Ascending aorta (tissue), 2 donors: Measurements from ENCODE around the gene PHF2. TPM values are rescaled to one million over a fixed set of nuclear protein-coding genes. Genes with fewer than 3 reads are reported as not detected.

ENCODE experiments used
- DNase-seq, 2 donors: peaks; one replicate each; pipeline ENCODE4 v3.0.0-alpha.2; 2019; ENCODE audit warnings: low spot score in 2 of 2
- H3K27ac ChIP-seq, 2 donors: fragments of 200-600 bp; sonication (generic); one replicate each; pipeline ENCODE4 v1.5.1; 2016 to 2017; ENCODE audit warnings: mild to moderate bottlenecking in 1 of 2
- H3K27me3 ChIP-seq: fragments of 200-600 bp; sonication (generic); one replicate; pipeline ENCODE4 v1.5.1; 2017
- H3K36me3 ChIP-seq, 2 donors: fragments of 200-600 bp; sonication (generic); one replicate each; pipeline ENCODE4 v1.5.1; 2016
- H3K4me1 ChIP-seq, 2 donors: fragments of 200-600 bp; sonication (generic); one replicate each; pipeline ENCODE4 v1.5.1; 2016 to 2017; ENCODE audit warnings: mild to moderate bottlenecking in 1 of 2
- H3K4me3 ChIP-seq, 2 donors: fragments of 200-600 bp; sonication (generic); one replicate each; pipeline ENCODE4 v1.5.1; 2016 to 2017; ENCODE audit warnings: mild to moderate bottlenecking in 1 of 2
- H3K9me3 ChIP-seq, 2 donors: fragments of 200-600 bp; sonication (generic); one replicate each; pipeline ENCODE4 v1.5.1; 2016
- CTCF ChIP-seq, 3 experiments: fragments of 200-600 bp in 2 of 3; fragments of 450-650 bp in 1 of 3; sonication (generic) in 2 of 3; IDR thresholded peaks; one replicate each; pipeline ENCODE4 v1.5.1; 2016 to 2019; ENCODE audit warnings: antibody characterized with exemption in 3 of 3, mild to moderate bottlenecking in 1 of 3, moderate library complexity in 1 of 3
- intact Hi-C: fragments of 100-400 bp; cut with DNase I; formaldehyde crosslinking; loops from one replicate; pipeline ENCODE4 v1.15.1; 2023
- total RNA-seq: library from RNA; depleted of rRNA; stranded (reverse); fragments of >200 nt; gene quantifications from one replicate; pipeline ENCODE4 v1.1.0, GENCODE V29; 2016

Gene PHF2
- total RNA-seq, 1 donor from 2014 or later = 45.1 TPM

GRCh38 chr9:93636667-93637066 lies 60.3 kb downstream of the PHF2 start:
- DNase-seq = peak in 1 of 2 donors; percentile 31
- no peaks in the 10 kb centered on the region for H3K4me1 ChIP-seq
- H3K4me3 ChIP-seq = no peak overlapping the region
- no peak for TF ChIP-seq CTCF (IDR thresholded peaks at IDR 0.05)
- peaks cover 58 to 85% of the 10 kb centered on the region in 2 donors for H3K36me3 ChIP-seq
- intact Hi-C loops = no loop called here
- H3K9me3 ChIP-seq = peaks cover 9 to 19% of the 10 kb centered on the region in 2 donors
- H3K27ac ChIP-seq = no peak overlapping the region
- no peaks in the 10 kb centered on the region for H3K27me3 ChIP-seq

- H3K27ac ChIP-seq = no peak overlapping the region
- peaks cover 9 to 19% of the 10 kb centered on the region in 2 donors for H3K9me3 ChIP-seq
- intact Hi-C loops = no loop called here
- peaks cover 58 to 76% of the 10 kb centered on the region in 2 donors for H3K36me3 ChIP-seq
- H3K4me1 ChIP-seq = no peaks in the 10 kb centered on the region
- TF ChIP-seq CTCF (IDR thresholded peaks at IDR 0.05) = no peak
- DNase-seq = no peak
- no peak overlapping the region for H3K4me3 ChIP-seq
- H3K27me3 ChIP-seq = no peaks in the 10 kb centered on the region
Observed at GRCh38 chr9:93637886-93638285, 61.5 kb downstream of the PHF2 start.

- H3K36me3 ChIP-seq = peaks cover 57 to 71% of the 10 kb centered on the region in 2 donors
- no peaks in the 10 kb centered on the region for H3K4me1 ChIP-seq
- TF ChIP-seq CTCF (IDR thresholded peaks at IDR 0.05) = no peak
- no peak for DNase-seq
- no peak overlapping the region for H3K4me3 ChIP-seq
- no peak overlapping the region for H3K27ac ChIP-seq
- H3K9me3 ChIP-seq = peaks cover 9 to 19% of the 10 kb centered on the region in 2 donors
- H3K27me3 ChIP-seq = no peaks in the 10 kb centered on the region
- intact Hi-C loops = no loop called here
Observed at GRCh38 chr9:93640027-93640426, 63.6 kb downstream of the PHF2 start.

GRCh38 chr9:93642961-93643360 lies 66.6 kb downstream of the PHF2 start:
- intact Hi-C loops = no loop called here
- Histone ChIP-seq H3K27ac (no peak overlapping the region), H3K9me3 (peaks cover 2 to 12% of the 10 kb centered on the region in 2 donors), H3K27me3 (no peaks in the 10 kb centered on the region), H3K4me1 (no peaks in the 10 kb centered on the region), H3K36me3 (peaks cover 51 to 62% of the 10 kb centered on the region in 2 donors), H3K4me3 (no peak overlapping the region)
- peak in 1 of 2 donors; percentile 22 for DNase-seq
- TF ChIP-seq CTCF (IDR thresholded peaks at IDR 0.05) = no peak

GRCh38 chr9:93644397-93645088 lies 68.2 kb downstream of the PHF2 start:
- DNase-seq = peak in 1 of 2 donors; percentile 53
- Histone ChIP-seq H3K9me3 (peaks cover 0 to 7% of the 10 kb centered on the region in 2 donors), H3K27ac (no peak overlapping the region), H3K4me3 (no peak overlapping the region), H3K36me3 (peaks cover 55 to 56% of the 10 kb centered on the region in 2 donors), H3K27me3 (no peaks in the 10 kb centered on the region), H3K4me1 (no peaks in the 10 kb centered on the region)
- intact Hi-C loops = no loop called here
- TF ChIP-seq CTCF (IDR thresholded peaks at IDR 0.05) = no peak
